GM18499 (cell line): ENCODE data around the gene MIER1.
"Not testable (repeated sequence)": the region's sequence is repeated elsewhere in the genome, so short reads cannot be mapped to it uniquely, and the experiment has no call there.

Experiments used
- ATAC-seq: cut with Tn5 transposase; IDR thresholded peaks from one replicate; pipeline ENCODE4 v1.9.1; 2021; ENCODE audit warnings: moderate number of reproducible peaks; ENCODE audit not compliant: insufficient read depth, unreplicated experiment

The MIER1 gene

GRCh38 chr1:66937529-66938234 lies 12.9 kb downstream of the MIER1 start:
- no peak for ATAC-seq

- ATAC-seq: no peak
Measured at GRCh38 chr1:66938613-66939012, 13.8 kb downstream of the MIER1 start.

- ATAC-seq: no peak
Measured at GRCh38 chr1:66940981-66941380, 16.2 kb downstream of the MIER1 start.

- ATAC-seq: no peak
Measured at GRCh38 chr1:66943361-66943969, 18.7 kb downstream of the MIER1 start.

GRCh38 chr1:66944330-66945274 lies 19.8 kb downstream of the MIER1 start:
- no peak for ATAC-seq

- ATAC-seq: no peak
Measured at GRCh38 chr1:66945316-66945715, 20.5 kb downstream of the MIER1 start.

GRCh38 chr1:66947267-66947666 lies 22.5 kb downstream of the MIER1 start:
- no peak for ATAC-seq

GRCh38 chr1:66951513-66951912 lies 26.7 kb downstream of the MIER1 start:
- ATAC-seq: no peak

GRCh38 chr1:66954208-66954607 lies 29.4 kb downstream of the MIER1 start:
- ATAC-seq: no peak

GRCh38 chr1:66957938-66958337 lies 33.1 kb downstream of the MIER1 start:
- ATAC-seq: no peak

- not testable (repeated sequence) for ATAC-seq
Measured at GRCh38 chr1:66966188-66966873, 41.5 kb downstream of the MIER1 start.

- no peak for ATAC-seq
Measured at GRCh38 chr1:66968574-66968973, 43.8 kb downstream of the MIER1 start.

- ATAC-seq: no peak
Measured at GRCh38 chr1:66978201-66978600, 53.4 kb downstream of the MIER1 start.

GRCh38 chr1:66979621-66980020 lies 54.8 kb downstream of the MIER1 start:
- ATAC-seq: not testable (repeated sequence)

GRCh38 chr1:66980745-66981367 lies 56.1 kb downstream of the MIER1 start:
- no peak for ATAC-seq

- ATAC-seq: no peak
Measured at GRCh38 chr1:66981679-66982078, 56.9 kb downstream of the MIER1 start.

- no peak for ATAC-seq
Measured at GRCh38 chr1:66982561-66983260, 57.9 kb downstream of the MIER1 start.

GRCh38 chr1:66984491-66984890 lies 59.7 kb downstream of the MIER1 start:
- ATAC-seq: peak; percentile 93

- ATAC-seq: no peak
Measured at GRCh38 chr1:66985835-66986234, 61.0 kb downstream of the MIER1 start.
